PC-9 (cell line): ENCODE data around the gene ETHE1.

Experiments used
- CTCF ChIP-seq: fragments of 200-600 bp; sonication (generic); conservative IDR thresholded peaks from 2 replicates; pipeline ENCODE4 v1.6.1; 2017; ENCODE audit warnings: mixed run types, antibody characterized with exemption, mild to moderate bottlenecking, moderate library complexity
- EZH2 ChIP-seq: fragments of 200-600 bp; sonication (generic); IDR thresholded peaks from 2 replicates; pipeline ENCODE4 v1.8.0; 2017; ENCODE audit warnings: antibody characterized with exemption, low read depth

GRCh38 chr19:43481701-43482100 is 45.3 kb downstream of the ETHE1 start:
- TF ChIP-seq CTCF (no peak), EZH2 (no peak)
